SK-N-MC (cell line): Measurements from ENCODE around the gene PLA2G3.
"Not testable (repeated sequence)": the region's sequence is repeated elsewhere in the genome, so short reads cannot be mapped to it uniquely, and the experiment has no call there.

Experiments
- DNase-seq: peaks from one replicate; pipeline ENCODE4 v3.0.0-alpha.2; 2011; ENCODE audit warnings: low read depth, low spot score
- H3K27ac ChIP-seq: fragments of 200-600 bp; sonication (generic); 2 replicates; pipeline ENCODE4 v1.5.1; 2016; ENCODE audit warnings: mixed run types
- H3K36me3 ChIP-seq: fragments of 200-600 bp; sonication (generic); 2 replicates; pipeline ENCODE4 v1.6.1; 2017; ENCODE audit warnings: antibody characterized with exemption, low read length, mixed read lengths; ENCODE audit not compliant: insufficient read depth
- H3K4me3 ChIP-seq: fragments of 200-600 bp; sonication (generic); 2 replicates; pipeline ENCODE4 v1.5.1; 2016
- H3K9ac ChIP-seq: fragments of 200-600 bp; sonication (generic); 2 replicates; pipeline ENCODE4 v1.8.0; 2017; ENCODE audit warnings: mixed run types, mixed read lengths; ENCODE audit not compliant: insufficient read length
- H3K9me3 ChIP-seq: fragments of 200-600 bp; sonication (generic); 2 replicates; pipeline ENCODE4 v1.6.1; 2017; ENCODE audit warnings: low read depth, mild to moderate bottlenecking, antibody characterized with exemption, low read length, moderate library complexity, mixed read lengths
- EZH2 ChIP-seq: fragments of 200-600 bp; sonication (generic); IDR thresholded peaks from one replicate; pipeline ENCODE4 v1.6.1; 2017; ENCODE audit warnings: antibody characterized with exemption
- FOXP2 ChIP-seq: optimal IDR thresholded peaks from 2 replicates; pipeline ENCODE3; 2011; ENCODE audit warnings: mild to moderate bottlenecking, moderate library complexity; ENCODE audit not compliant: insufficient read depth; ENCODE audit errors: extremely low read length, control extremely low read depth
- POLR2AphosphoS5 ChIP-seq: IDR thresholded peaks from 2 replicates; pipeline ENCODE4 v1.6.1; 2012; ENCODE audit warnings: mild to moderate bottlenecking, low read depth, low read length, borderline replicate concordance

Gene PLA2G3

GRCh38 chr22:31100762-31101525 lies 39.4 kb downstream of the PLA2G3 start:
- no peak overlapping the region for H3K4me3 ChIP-seq
- H3K9ac ChIP-seq = no peak overlapping the region
- TF ChIP-seq FOXP2 (no peak), POLR2AphosphoS5 (no peak), EZH2 (no peak)
- DNase-seq = no peak
- H3K9me3 ChIP-seq = no peaks in the 10 kb centered on the region
- no peak overlapping the region for H3K27ac ChIP-seq
- H3K36me3 ChIP-seq = no peaks in the 10 kb centered on the region

GRCh38 chr22:31099841-31100761 lies 40.2 kb downstream of the PLA2G3 start:
- no peak overlapping the region for H3K9ac ChIP-seq
- TF ChIP-seq POLR2AphosphoS5 = no peak
- no peak for TF ChIP-seq FOXP2
- no peak for TF ChIP-seq EZH2
- no peaks in the 10 kb centered on the region for H3K9me3 ChIP-seq
- H3K4me3 ChIP-seq = no peak overlapping the region
- no peak for DNase-seq
- H3K36me3 ChIP-seq = no peaks in the 10 kb centered on the region
- H3K27ac ChIP-seq = no peak overlapping the region

- Histone ChIP-seq H3K4me3 (no peak overlapping the region), H3K9ac (no peak overlapping the region), H3K9me3 (no peaks in the 10 kb centered on the region), H3K36me3 (no peaks in the 10 kb centered on the region), H3K27ac (no peak overlapping the region)
- DNase-seq = no peak
- no peak for TF ChIP-seq EZH2
- TF ChIP-seq FOXP2 = no peak
- no peak for TF ChIP-seq POLR2AphosphoS5
Measured at GRCh38 chr22:31099386-31099785, 40.9 kb downstream of the PLA2G3 start.

GRCh38 chr22:31098632-31099110 lies 41.6 kb downstream of the PLA2G3 start:
- TF ChIP-seq FOXP2 = no peak
- TF ChIP-seq EZH2 = no peak
- no peak for TF ChIP-seq POLR2AphosphoS5
- no peak for DNase-seq
- Histone ChIP-seq H3K36me3 (no peaks in the 10 kb centered on the region), H3K27ac (no peak overlapping the region), H3K9ac (no peak overlapping the region), H3K4me3 (no peak overlapping the region), H3K9me3 (no peaks in the 10 kb centered on the region)

- Histone ChIP-seq H3K9ac (no peak overlapping the region), H3K9me3 (no peaks in the 10 kb centered on the region), H3K36me3 (no peaks in the 10 kb centered on the region), H3K27ac (no peak overlapping the region), H3K4me3 (no peak overlapping the region)
- DNase-seq = no peak
- no peak for TF ChIP-seq POLR2AphosphoS5
- no peak for TF ChIP-seq EZH2
- no peak for TF ChIP-seq FOXP2
Measured at GRCh38 chr22:31097941-31098631, 42.2 kb downstream of the PLA2G3 start.

GRCh38 chr22:31097539-31097938 lies 42.8 kb downstream of the PLA2G3 start:
- not testable (repeated sequence) for DNase-seq, H3K9ac ChIP-seq, H3K9me3 ChIP-seq, H3K36me3 ChIP-seq, H3K27ac ChIP-seq, H3K4me3 ChIP-seq

- H3K36me3 ChIP-seq = no peaks in the 10 kb centered on the region
- DNase-seq = no peak
- H3K4me3 ChIP-seq = no peak overlapping the region
- H3K27ac ChIP-seq = no peak overlapping the region
- no peaks in the 10 kb centered on the region for H3K9me3 ChIP-seq
- TF ChIP-seq FOXP2 = no peak
- no peak for TF ChIP-seq POLR2AphosphoS5
- TF ChIP-seq EZH2 = no peak
- H3K9ac ChIP-seq = no peak overlapping the region
Measured at GRCh38 chr22:31096657-31097279, 43.5 kb downstream of the PLA2G3 start.

GRCh38 chr22:31095637-31096249 lies 44.6 kb downstream of the PLA2G3 start:
- no peaks in the 10 kb centered on the region for H3K36me3 ChIP-seq
- DNase-seq = no peak

More at GRCh38 chr22:31095637-31096249, 44.6 kb downstream of the PLA2G3 start:
- H3K9me3 ChIP-seq = no peaks in the 10 kb centered on the region
- TF ChIP-seq FOXP2 (no peak), EZH2 (no peak), POLR2AphosphoS5 (no peak)
- H3K4me3 ChIP-seq = no peak overlapping the region
- no peak overlapping the region for H3K9ac ChIP-seq
- H3K27ac ChIP-seq = no peak overlapping the region
